Measurements from ENCODE around the gene MMP14.

Gene MMP14

DNA sequence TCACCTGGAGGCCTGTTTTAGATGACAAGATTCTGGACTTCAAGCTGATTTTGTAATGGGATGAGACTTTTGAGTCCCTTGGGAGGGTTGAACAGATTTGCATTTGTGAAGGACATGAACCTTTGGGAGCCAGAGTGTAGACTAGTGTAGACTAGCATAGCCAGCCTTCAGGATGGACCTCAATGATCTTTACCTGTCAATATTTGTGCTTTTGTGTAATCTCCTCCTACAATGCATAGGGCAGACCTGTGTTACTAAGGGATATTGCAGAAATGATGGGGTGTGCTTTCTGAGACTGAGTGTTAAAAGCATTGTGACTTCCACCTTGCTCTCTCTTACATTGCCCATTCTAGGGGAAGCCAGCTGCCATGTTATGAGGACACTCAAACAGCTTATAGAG lies 25.3 kb downstream of the MMP14 start:
- DNase-seq (ENCODE audit: low read depth), result no peak

DNA sequence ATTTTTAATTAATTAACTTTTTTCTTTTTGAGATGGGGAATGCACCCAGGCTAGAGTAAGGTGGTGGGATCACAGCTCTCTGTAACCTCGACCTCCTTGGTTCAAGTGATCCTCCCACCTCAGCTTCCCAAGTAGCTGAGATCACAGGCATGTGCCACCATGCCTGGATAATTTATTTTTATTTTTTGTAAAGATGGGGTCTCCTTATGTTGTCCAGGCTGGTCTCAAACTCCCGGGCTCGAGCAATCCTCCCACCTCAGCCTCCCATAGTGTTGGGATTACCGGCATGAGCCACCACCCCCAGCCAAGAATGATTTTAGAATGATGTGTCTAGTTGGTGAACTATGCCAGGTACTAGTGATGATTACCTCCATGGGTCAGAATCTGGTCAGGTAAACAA lies 28.6 kb downstream of the MMP14 start:
- DNase-seq (ENCODE audit: low read depth), result no peak

DNA sequence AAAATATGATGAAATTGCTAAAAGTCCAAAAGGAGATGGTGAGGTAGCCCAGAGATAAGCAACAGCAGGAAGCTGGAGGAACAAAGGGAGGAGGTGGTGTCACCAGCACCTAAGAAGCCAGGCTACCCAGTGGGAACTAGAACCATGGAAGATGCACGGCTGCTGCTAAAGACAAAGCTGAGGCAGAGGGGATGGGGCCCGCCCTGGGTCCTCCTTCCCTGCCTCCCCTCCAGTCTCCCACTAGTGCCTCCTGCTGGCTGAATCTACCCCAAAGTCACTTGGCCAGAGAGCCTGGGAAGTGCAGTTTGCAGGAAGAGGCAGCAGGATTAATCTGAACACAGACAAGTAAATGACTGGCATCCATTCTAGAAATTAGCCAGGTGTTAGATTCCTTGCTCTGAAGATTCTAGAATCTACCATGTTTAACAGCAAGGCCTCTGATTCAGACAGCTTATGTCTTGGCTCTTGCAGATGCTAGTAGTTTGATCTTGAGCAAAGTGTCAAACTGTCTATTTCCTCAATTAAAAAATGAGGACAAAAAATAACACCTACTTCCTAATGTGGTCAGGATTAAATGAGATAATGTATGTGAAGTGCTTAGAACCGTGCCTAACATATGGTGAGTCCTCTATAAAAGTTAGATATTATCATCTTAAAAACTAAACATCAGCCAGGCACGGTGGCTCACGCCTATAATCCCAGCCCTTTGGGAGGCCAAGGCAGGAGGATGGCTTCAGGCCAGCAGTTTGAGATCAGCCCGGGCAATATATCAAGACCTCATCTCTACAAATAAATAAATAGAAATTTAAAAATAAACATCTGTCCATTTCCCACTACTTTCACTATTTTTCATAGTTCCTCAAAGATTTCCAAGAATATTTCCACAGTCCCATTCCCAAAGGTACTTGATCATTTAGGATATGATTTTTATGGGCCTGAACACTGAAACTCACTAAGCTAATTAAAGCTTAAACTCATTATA lies 29.3 kb downstream of the MMP14 start:
- DNase-seq (ENCODE audit: low read depth), result no peak

DNA sequence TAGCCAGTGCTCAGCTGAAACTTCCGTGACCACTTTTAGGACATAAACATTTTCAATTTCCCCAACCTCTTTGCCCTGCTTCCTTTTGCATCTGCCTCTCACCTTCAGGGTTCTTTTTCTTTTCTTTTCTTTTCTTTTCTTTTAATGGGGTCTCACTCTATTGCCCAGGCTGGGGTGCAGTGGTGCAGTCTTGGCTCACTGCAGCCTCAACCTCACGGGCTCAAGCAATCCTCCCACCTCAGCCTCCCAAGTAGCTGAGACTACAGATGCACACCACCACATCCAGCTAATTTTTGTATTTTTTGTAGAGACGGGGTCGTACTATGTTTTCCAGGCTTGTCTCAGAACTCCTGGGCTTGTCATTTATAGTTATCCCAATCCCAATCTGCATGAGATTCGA lies 30.5 kb downstream of the MMP14 start:
- DNase-seq (ENCODE audit: low read depth), result no peak

DNA sequence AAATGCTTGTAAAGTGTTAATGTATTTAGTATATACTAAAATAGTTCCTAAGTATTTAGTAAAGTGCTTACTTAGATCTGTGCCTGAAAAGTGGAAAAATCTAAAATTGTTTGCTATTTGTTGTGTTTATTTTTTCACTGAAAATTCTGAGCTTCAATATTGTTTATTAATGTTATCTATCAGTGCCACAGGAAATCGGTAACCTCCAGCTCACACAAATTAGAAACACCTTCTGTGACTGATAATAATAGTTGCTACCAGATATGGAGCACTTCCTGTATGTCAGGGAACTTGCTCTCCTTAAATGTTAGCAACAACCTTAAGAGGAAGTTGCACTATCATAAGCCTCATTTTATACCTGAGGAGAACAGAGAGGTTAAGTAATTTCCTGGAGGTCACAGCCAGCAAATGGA lies 34.4 kb downstream of the MMP14 start:
- DNase-seq (ENCODE audit: low read depth), result no peak

DNA sequence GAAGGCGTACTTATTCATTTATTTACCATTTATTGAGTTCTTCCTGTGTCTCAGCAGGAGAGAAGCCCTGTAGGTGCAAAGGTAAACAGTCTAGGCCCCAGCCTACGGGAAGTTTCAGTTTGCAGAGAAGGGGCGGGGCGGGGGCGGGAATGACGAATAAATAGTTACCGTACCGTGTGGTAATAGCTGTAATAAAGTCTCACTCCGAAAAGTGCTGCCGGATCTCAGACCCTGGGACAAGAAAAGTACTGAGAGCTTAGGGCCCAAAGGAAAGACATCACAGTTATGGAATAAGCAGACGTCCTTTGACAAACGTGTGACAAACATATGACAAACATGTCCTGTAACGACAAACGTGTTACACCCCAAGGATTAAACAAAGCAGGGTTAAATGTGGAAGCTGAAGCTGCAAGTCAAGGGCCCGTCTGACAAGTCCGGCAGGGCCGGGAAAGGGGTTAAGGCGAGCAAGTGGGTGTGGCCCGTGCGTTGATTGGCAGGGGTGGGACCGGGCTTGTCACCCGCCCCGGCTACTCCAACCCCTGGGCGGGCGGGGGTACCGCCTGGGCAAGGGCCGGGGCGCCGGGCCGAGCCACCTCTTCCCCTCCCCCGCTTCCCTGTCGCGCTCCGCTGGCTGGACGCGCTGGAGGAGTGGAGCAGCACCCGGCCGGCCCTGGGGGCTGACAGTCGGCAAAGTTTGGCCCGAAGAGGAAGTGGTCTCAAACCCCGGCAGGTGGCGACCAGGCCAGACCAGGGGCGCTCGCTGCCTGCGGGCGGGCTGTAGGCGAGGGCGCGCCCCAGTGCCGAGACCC lies 35.0 kb downstream of the MMP14 start, which contains the start of gene LRP10:
TSS of gene LRP10 (plus strand) at position 517 of the 809 bp plus-strand sequence. CDS start 564 bp downstream, outside the sequence.
- DNase-seq (ENCODE audit: low read depth), result peak; percentile 87

DNA sequence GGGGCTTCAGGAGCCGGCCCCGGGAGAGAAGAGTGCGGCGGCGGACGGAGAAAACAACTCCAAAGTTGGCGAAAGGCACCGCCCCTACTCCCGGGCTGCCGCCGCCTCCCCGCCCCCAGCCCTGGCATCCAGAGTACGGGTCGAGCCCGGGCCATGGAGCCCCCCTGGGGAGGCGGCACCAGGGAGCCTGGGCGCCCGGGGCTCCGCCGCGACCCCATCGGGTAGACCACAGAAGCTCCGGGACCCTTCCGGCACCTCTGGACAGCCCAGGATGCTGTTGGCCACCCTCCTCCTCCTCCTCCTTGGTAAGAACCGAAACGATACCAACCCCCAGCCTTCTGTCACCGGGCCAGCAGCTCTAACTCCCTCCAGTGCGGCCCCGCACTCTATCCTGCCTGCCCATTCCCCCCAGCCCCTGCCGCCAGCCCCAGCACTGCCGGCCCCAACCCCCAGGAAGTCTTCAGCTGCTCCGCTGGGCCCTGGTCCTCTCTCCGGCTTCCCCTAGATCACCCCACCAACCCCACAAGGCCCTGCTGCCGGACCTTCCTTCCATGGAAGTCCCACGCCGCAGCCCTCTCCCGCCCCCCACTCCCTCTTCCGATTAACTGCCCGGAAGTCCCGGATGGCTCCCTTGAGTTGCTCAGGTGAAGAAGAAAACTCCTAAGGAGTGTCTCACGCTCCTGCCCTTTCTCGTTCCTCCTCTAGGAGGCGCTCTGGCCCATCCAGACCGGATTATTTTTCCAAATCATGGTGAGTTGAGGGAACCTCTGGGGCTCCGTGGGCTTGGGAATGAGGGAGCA lies 35.8 kb downstream of the MMP14 start:
- peak; percentile 84 for DNase-seq (ENCODE audit: low read depth)

DNA sequence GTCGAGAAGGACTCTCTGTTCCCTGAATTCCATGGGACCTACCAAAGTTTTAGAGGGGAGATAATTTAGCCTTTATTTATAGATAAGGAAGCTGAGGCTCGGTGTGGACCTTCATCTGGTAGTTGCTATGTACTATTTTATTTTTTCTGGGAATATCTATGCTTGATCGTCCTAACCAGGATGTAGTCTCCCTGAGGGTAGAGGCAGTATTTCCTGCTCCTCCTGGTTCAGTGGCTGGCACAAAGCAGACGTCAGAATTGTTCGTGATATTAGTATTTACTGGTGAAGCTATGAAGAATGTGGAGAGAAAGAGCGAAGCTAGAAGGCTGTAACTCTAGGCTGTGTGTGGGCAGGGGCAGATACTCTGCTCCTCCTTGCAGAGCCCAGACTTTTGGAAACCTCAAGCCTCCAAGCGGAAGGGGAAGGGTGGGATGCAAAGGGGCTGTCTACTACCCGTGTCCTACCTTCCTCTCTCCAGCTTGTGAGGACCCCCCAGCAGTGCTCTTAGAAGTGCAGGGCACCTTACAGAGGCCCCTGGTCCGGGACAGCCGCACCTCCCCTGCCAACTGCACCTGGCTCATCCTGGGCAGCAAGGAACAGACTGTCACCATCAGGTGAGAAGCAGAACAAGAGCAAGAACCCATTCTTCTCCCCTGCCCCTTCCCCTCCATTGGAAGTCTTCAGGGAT lies 36.6 kb downstream of the MMP14 start:
- DNase-seq (ENCODE audit: low read depth), result no peak

DNA sequence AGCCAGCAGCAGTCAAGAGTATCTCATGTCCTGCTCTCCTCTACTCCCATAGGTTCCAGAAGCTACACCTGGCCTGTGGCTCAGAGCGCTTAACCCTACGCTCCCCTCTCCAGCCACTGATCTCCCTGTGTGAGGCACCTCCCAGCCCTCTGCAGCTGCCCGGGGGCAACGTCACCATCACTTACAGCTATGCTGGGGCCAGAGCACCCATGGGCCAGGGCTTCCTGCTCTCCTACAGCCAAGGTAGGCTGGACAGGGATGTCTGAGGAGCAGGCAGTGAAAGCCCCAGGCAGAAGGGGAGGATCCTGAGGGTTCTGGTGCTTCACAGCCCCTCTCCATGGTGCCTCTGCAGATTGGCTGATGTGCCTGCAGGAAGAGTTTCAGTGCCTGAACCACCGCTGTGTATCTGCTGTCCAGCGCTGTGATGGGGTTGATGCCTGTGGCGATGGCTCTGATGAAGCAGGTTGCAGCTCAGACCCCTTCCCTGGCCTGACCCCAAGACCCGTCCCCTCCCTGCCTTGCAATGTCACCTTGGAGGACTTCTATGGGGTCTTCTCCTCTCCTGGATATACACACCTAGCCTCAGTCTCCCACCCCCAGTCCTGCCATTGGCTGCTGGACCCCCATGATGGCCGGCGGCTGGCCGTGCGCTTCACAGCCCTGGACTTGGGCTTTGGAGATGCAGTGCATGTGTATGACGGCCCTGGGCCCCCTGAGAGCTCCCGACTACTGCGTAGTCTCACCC lies 38.8 kb downstream of the MMP14 start:
- DNase-seq (ENCODE audit: low read depth), result no peak

DNA sequence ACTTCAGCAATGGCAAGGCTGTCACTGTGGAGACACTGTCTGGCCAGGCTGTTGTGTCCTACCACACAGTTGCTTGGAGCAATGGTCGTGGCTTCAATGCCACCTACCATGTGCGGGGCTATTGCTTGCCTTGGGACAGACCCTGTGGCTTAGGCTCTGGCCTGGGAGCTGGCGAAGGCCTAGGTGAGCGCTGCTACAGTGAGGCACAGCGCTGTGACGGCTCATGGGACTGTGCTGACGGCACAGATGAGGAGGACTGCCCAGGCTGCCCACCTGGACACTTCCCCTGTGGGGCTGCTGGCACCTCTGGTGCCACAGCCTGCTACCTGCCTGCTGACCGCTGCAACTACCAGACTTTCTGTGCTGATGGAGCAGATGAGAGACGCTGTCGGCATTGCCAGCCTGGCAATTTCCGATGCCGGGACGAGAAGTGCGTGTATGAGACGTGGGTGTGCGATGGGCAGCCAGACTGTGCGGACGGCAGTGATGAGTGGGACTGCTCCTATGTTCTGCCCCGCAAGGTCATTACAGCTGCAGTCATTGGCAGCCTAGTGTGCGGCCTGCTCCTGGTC lies 39.4 kb downstream of the MMP14 start:
- no peak for DNase-seq (ENCODE audit: low read depth)

DNA sequence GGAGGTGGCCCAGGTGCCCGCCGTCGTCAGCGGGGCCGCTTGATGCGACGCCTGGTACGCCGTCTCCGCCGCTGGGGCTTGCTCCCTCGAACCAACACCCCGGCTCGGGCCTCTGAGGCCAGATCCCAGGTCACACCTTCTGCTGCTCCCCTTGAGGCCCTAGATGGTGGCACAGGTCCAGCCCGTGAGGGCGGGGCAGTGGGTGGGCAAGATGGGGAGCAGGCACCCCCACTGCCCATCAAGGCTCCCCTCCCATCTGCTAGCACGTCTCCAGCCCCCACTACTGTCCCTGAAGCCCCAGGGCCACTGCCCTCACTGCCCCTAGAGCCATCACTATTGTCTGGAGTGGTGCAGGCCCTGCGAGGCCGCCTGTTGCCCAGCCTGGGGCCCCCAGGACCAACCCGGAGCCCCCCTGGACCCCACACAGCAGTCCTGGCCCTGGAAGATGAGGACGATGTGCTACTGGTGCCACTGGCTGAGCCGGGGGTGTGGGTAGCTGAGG lies 40.7 kb downstream of the MMP14 start:
- no peak for DNase-seq (ENCODE audit: low read depth)

DNA sequence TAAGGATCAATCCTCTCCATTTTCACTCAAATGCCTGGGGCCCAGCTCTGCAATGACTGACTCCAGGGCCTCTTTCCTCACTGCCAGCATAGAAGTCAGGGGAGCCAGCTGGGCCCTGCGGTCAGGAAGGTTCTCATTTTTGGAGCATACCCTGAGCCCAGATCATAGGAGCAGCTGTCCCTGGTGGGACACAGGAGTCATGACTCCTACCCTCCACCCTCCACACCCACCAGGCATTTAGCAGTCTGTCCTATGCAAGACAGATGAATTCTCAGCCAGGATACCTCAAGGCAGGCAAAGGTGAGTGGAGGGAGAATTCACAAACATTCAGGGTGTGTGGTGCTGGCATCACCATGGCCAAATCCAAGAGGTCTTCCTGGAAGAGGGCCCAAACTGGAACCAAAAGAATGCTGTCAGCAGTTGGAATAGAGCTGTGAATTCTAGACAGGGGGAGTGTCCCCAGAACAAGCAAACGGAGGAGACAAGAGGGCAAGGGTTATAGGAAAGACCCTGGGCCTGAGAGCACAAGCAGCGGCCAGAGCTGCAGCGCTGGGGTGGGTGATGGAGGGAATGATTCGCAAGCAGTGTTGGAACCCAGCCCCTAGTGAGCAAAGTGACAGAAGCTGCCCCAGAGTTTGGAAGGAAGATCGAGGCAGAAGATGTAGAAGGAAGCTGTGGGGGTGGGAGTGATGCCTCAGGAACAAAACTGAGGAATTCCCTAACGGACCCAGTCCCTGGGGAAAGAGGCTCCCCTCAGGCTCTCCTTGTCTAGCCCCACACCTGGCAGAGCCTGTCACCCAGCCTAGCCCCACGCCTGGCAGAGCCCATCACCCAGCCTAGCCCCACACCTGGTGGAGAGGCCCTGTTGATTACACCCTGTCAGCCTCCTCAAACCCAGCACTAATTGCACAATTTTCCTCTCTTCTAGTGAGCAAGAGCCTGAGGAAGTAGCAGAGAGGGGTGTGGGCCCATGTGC lies 42.2 kb downstream of the MMP14 start:
- DNase-seq (ENCODE audit: low read depth), result no peak

DNA sequence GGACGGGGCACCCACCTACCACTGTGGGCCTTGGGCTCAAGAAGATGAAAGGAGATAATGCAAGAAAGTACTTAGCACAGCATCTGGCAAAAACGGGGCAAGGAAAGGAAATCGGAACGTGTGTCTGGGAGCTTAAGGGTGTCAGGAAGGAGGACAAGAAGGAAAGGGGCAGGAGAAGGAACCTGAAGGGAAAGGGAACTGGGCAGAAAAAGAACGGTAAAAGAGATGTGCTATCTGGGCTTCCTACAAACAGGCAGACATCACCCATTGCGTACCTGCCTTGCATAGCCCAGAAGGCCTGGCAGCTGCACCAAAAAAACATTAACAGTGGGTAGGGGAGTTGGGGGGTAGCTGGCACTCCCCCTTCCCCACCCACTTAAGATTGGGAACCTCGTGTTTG lies 45.7 kb downstream of the MMP14 start:
- DNase-seq (ENCODE audit: low read depth), result no peak

DNA sequence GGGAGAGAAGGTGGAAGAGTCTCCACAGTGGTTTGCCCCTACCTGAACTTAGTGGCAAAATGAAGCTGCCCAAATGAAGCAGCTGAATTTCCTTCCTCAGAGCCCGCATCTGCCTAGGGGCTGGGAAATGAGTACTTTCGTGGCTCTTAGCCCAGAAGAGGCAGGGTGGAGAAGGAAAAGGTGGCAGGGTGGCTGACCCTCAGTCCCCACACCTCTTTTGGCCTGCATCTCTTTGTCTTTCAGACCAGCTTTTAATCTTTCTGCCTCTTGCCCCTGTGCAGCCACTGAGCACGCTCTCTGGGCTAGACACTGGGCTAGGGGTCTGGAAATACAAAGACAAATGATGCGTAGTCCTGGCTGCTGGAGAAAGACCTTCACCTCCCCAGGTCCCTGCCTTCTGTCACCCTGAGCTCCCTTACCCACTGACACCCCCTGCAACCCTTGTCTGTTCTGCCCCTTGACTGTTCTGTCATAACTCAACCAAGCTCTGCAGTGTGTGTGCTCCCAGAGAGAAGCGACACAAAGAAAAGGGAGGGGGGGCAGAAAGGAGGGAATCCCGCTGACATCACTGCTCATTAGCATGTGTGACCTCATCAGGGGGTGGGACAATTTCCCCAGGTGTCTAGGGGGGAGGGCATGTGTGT lies 46.3 kb downstream of the MMP14 start:
- DNase-seq (ENCODE audit: low read depth), result peak; percentile 51

DNA sequence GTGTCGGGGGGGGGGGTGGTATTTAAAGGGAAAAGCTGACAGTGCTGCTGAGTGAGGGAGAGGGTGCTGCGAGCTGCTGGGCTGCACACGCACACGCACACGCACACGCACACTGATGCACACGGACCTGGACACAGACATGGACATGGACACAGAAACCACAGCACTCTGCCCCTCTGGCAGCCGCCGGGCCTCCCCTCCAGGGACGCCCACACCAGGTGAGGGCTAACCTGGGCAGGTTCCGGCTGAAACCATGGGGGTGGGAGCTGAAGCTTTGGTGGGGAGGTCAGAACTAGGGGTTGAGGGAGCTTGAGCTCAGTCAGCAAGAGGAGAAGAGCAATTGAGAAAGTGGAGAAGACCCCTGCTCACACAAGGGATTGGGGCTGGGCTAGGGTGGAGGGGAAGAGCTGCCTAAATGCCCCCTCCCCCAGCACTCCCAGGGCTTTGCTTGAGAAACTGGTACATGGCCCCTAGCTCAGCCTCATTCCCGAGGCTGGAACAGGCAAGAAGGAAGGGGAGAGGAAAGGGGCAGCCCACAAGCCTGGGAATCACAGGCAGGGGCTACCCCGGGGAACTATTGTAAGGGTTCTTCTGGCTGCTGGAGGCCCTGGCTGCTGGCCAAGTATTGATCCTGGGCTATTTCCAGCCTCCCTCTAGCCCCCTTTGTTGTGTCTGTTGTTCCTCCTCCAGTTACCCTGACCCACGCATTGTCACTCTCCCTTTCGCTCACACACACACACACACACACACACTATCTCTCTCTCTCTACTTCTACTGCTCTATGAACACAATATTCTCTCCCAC lies 47.0 kb downstream of the MMP14 start, which contains the start of gene REM2:
TSS of gene REM2 (plus strand) at position 50 of the 804 bp plus-strand sequence. CDS start at position 116, 66 bp downstream.
- no peak for DNase-seq (ENCODE audit: low read depth)

DNA sequence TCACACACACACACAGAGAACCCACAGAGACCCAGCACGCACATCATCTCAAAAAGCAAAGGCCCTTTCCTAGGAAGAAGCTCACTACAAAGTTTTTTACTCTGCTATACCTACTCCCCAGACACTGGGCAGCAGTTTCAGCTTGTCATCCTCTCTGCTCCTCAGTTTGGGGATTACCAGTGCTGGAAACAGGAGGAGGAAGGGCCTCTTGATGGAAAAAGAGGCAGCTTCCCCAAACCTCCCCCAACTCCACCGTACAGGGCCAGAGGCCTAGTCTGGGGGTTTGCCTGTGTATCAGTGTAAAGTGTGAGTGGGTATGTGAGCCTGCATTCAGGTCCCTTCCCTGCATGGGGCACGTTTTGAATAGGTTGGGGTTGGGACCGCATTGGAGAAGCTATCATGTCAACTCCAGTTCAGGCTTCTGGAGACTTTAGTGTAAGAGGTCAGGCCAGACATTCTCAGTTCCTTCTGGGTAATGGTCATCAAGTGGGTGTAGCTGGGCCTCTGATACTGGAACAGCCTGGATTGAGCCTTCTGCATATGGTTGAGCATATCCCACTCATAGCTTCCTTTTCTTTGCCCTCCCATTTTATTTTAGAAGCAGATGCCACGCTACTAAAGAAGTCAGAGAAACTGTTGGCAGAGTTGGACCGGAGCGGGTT lies 47.8 kb downstream of the MMP14 start:
- no peak for DNase-seq (ENCODE audit: low read depth)
